ENCODE results near the gene SIGLEC1.

- TF ChIP-seq CTCF (conservative IDR thresholded peaks at IDR 0.05; ENCODE audit: low read depth in 2 of 2) (no peak), ETS1 (IDR thresholded peaks at IDR 0.05) (no peak)
These were observed 31.0 kb downstream of the SIGLEC1 start for GRCh38 chr20:3681352-3681930.
